ENCODE measurements around the gene CDHR3. TPM values are rescaled to one million over a fixed set of nuclear protein-coding genes. Genes with fewer than 3 reads are reported as not detected.
A peak's percentile ranks its signal among the peaks of the same experiment; 100 is the strongest.

The CDHR3 gene
- polyA plus RNA-seq, 2 donors = 0.66 to 0.88 TPM

DNA sequence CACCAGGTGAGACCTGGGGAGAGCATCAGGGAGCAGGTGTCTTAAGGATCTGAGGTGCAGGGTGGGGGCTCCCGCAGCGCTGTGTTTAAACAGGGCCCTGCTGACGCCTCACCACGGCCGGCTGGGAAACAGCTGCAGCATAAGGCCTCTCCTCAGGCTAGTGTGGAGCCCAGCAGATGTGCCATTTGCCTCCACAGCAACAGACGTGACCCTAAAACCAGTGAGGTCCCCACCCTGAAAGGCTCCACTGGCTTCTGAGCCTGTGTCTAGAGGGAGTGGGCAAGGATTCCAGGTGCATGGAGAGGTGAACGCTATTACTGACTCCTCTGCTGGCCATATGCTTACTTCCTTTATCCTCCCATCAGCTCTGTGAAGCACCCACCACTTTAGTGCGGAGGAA lies 101.3 kb downstream of the CDHR3 start:
- Histone ChIP-seq H3K27ac (ENCODE audit: low read depth in 2 of 2, low read length in 1 of 2) (peak overlapping the region; percentile 96 to 99), H3K27me3 (ENCODE audit: control insufficient read depth in 1 of 2, insufficient read depth in 2 of 2, low read length in 2 of 2) (no peaks in the 10 kb centered on the region), H3K36me3 (ENCODE audit: control insufficient read depth in 2 of 2, insufficient read depth in 2 of 2, low read length in 1 of 2) (no peaks in the 10 kb centered on the region), H3K4me3 (ENCODE audit: low read depth in 1 of 2, low read length in 2 of 2) (no peak overlapping the region), H3K4me1 (ENCODE audit: control insufficient read depth in 2 of 2, insufficient read depth in 2 of 2, low read length in 1 of 2) (peaks cover 10 to 32% of the 10 kb centered on the region in 2 donors), H3K9me3 (ENCODE audit: control insufficient read depth in 2 of 2, insufficient read depth in 1 of 2, low read depth in 1 of 2, low read length in 1 of 2) (no peaks in the 10 kb centered on the region)
- 56 to 65% methylated on average over 8 of the region's 8 CpGs for WGBS, 2 donors

DNA sequence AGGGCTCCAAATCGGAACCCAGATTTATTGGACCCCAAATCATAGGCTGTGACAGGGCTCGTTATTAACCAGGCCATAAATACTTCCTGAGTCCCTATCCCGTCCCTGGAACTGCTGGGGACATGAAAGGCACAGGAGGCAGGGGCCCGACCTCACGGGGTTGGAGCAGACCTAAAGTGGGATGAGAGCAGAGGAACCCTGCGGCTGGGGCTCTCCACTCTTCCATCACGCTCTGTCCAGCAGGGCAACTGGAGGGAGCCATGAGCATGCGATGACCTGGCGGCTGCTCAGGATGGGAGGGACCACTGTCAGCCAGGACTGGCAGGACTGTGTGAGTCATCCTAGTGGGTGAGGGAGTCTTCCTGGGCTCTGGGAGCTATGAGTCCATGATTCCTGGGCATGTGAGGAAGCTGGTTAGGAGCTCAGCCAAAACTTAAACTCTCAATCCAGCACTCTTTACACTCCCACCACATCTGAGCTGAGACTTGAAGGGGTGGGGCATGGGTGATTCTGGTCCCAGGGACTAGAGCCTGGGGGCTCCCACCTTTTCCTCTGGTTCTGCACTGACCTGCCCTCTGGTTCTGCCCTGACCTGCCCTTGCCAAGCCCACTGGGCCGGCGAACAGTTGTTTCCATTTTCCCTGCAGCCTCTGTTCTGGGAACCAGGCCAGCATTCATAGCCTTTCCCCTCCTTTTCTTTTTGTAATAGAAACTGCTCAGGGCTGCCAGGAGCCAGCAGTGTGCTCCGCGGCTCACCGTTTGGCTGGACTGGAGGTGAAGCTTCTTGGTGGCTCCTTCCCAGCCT lies 101.9 kb downstream of the CDHR3 start:
- peaks cover 10 to 31% of the 10 kb centered on the region in 2 donors for H3K4me1 ChIP-seq (ENCODE audit: control insufficient read depth in 2 of 2, insufficient read depth in 2 of 2, low read length in 1 of 2)
- 24 to 37% methylated on average over 14 of the region's 14 CpGs for WGBS, 2 donors
- H3K4me3 ChIP-seq (ENCODE audit: low read depth in 1 of 2, low read length in 2 of 2) = no peak overlapping the region

DNA sequence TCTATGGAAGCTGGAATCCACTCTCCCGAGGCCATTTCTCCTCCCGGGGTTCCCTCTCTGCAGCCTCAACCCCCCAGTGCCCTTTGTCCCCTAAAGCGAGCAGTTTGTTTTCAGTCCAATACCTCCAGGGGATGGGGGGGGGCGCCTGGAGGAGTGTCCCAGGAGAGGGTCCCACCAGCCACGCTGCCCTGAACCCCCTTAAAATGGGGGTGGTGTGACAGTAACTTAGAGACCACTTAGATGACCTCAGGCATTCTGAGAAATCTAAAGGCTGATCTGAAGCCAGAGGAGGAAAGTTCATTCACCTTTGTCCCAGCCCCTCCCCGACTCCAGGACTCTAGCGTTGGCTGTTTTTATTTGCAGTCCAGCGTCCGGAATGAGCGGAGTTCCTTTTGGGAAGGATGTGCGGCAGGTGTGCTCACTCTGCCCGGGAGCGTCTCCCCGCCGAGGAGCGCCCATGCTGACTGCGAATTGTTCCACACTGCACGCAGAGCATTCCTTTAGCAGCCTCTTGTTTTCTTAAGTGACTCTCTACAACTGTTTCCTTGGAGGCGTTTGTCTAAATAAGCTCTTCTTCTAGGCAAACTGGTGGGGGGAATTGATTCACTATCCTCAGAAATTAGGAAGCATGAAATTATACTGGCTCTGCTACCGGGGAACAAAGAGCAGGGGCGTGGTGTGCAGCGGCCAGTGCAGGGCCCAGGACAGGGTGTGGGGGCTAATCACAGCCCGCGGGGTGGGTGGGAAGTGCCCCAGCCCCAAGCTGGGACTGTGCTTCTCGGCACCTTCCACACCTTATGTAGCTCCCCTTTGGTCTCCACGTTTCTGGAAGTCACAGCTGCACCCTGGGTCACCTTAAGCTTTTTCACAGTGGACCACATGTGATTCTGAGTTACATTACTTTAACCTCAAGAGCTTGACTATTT lies 102.8 kb downstream of the CDHR3 start:
- H3K4me3 ChIP-seq (ENCODE audit: low read depth in 1 of 2, low read length in 2 of 2) = no peak overlapping the region
- WGBS, 2 donors = 26 to 29% methylated on average over 26 of the region's 26 CpGs
- no peaks in the 10 kb centered on the region for H3K27me3 ChIP-seq (ENCODE audit: control insufficient read depth in 1 of 2, insufficient read depth in 2 of 2, low read length in 2 of 2)
- no peaks in the 10 kb centered on the region for H3K36me3 ChIP-seq (ENCODE audit: control insufficient read depth in 2 of 2, insufficient read depth in 2 of 2, low read length in 1 of 2)
- no peaks in the 10 kb centered on the region for H3K9me3 ChIP-seq (ENCODE audit: control insufficient read depth in 2 of 2, insufficient read depth in 1 of 2, low read depth in 1 of 2, low read length in 1 of 2)
- H3K4me1 ChIP-seq (ENCODE audit: control insufficient read depth in 2 of 2, insufficient read depth in 2 of 2, low read length in 1 of 2) = peaks cover 10 to 35% of the 10 kb centered on the region in 2 donors
- H3K27ac ChIP-seq (ENCODE audit: low read depth in 2 of 2, low read length in 1 of 2) = peak overlapping the region; percentile 96 to 99

More for the DNA sequence above, 101.9 kb downstream of the CDHR3 start:
- Histone ChIP-seq H3K27ac (ENCODE audit: low read depth in 2 of 2, low read length in 1 of 2) (peak overlapping the region; percentile 96 to 99), H3K36me3 (ENCODE audit: control insufficient read depth in 2 of 2, insufficient read depth in 2 of 2, low read length in 1 of 2) (no peaks in the 10 kb centered on the region), H3K27me3 (ENCODE audit: control insufficient read depth in 1 of 2, insufficient read depth in 2 of 2, low read length in 2 of 2) (no peaks in the 10 kb centered on the region), H3K9me3 (ENCODE audit: control insufficient read depth in 2 of 2, insufficient read depth in 1 of 2, low read depth in 1 of 2, low read length in 1 of 2) (no peaks in the 10 kb centered on the region)

DNA sequence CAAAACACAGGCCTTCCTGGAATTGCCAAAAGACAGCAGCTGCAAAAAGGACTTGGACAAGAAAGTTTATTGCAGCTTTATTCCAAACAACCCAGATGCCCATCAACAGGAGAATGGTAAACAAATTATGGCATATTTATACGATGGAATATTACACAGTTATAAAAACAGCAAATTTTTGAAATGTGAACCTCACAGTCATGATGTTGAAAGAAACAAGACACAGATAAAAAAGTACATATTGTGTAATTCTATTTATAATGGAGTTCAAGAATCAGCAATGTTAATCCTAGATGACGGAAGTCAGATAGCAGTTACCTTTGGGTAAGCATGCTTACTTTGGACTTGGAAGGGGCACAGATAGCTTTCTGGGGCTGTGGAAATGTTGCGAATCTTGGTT lies 104.6 kb downstream of the CDHR3 start:
- H3K4me1 ChIP-seq (ENCODE audit: control insufficient read depth in 2 of 2, insufficient read depth in 2 of 2, low read length in 1 of 2) = peaks cover 10 to 32% of the 10 kb centered on the region in 2 donors
- H3K4me3 ChIP-seq (ENCODE audit: low read depth in 1 of 2, low read length in 2 of 2) = no peak overlapping the region
- WGBS, 2 donors = 63 to 97% methylated on average over 3 of the region's 3 CpGs
- H3K27ac ChIP-seq (ENCODE audit: low read depth in 2 of 2, low read length in 1 of 2) = peak overlapping the region in 1 of 2 donors; percentile 44
- no peaks in the 10 kb centered on the region for H3K9me3 ChIP-seq (ENCODE audit: control insufficient read depth in 2 of 2, insufficient read depth in 1 of 2, low read depth in 1 of 2, low read length in 1 of 2)
- no peaks in the 10 kb centered on the region for H3K36me3 ChIP-seq (ENCODE audit: control insufficient read depth in 2 of 2, insufficient read depth in 2 of 2, low read length in 1 of 2)
- H3K27me3 ChIP-seq (ENCODE audit: control insufficient read depth in 1 of 2, insufficient read depth in 2 of 2, low read length in 2 of 2) = no peaks in the 10 kb centered on the region

DNA sequence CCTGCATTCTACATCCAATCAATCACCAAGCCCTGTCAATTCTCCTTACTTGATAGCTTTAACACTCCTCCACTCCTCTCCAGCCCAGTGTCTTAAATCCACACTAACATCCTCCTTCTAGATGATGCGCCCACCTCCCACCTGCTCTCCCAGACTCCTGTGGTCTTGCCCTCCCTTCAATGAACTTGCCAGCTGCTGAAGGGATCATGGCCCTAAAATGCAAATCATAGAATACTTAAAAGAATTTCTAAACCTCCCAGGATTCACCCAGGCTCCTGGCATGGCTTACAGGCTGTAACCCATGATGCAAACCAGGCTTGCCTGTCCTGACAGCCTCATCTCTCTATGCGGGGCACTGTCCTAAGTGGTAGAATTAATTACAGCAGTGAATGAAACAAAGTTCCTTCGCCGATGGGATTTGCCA lies 105.5 kb downstream of the CDHR3 start:
- 73 to 80% methylated on average over 4 of the region's 4 CpGs for WGBS, 2 donors
- Histone ChIP-seq H3K27me3 (ENCODE audit: control insufficient read depth in 1 of 2, insufficient read depth in 2 of 2, low read length in 2 of 2) (no peaks in the 10 kb centered on the region), H3K36me3 (ENCODE audit: control insufficient read depth in 2 of 2, insufficient read depth in 2 of 2, low read length in 1 of 2) (no peaks in the 10 kb centered on the region), H3K4me1 (ENCODE audit: control insufficient read depth in 2 of 2, insufficient read depth in 2 of 2, low read length in 1 of 2) (peaks cover 10 to 32% of the 10 kb centered on the region in 2 donors), H3K4me3 (ENCODE audit: low read depth in 1 of 2, low read length in 2 of 2) (no peak overlapping the region), H3K27ac (ENCODE audit: low read depth in 2 of 2, low read length in 1 of 2) (peak overlapping the region; percentile 86 to 90), H3K9me3 (ENCODE audit: control insufficient read depth in 2 of 2, insufficient read depth in 1 of 2, low read depth in 1 of 2, low read length in 1 of 2) (no peaks in the 10 kb centered on the region)

DNA sequence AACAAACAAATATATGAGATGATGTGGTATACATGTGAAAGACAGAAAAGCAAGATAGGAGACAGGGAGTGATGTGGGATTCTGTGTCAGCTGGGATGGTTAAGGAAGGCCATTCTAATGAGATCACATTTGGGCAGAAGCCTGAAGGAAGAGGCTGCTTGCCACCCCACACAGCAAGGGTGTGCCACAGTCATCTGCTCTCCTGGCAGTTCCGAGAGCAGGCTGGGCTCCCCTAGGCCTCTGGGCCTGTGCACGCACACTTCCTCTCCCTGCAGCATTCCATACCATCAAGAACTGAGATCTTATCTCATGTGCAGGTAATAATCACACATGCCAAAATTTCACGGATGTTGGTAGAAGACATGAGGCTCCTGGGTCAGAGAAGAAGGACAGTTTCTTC lies 105.9 kb downstream of the CDHR3 start:
- Histone ChIP-seq H3K9me3 (ENCODE audit: control insufficient read depth in 2 of 2, insufficient read depth in 1 of 2, low read depth in 1 of 2, low read length in 1 of 2) (no peaks in the 10 kb centered on the region), H3K36me3 (ENCODE audit: control insufficient read depth in 2 of 2, insufficient read depth in 2 of 2, low read length in 1 of 2) (no peaks in the 10 kb centered on the region), H3K27ac (ENCODE audit: low read depth in 2 of 2, low read length in 1 of 2) (peak overlapping the region; percentile 86 to 96), H3K4me1 (ENCODE audit: control insufficient read depth in 2 of 2, insufficient read depth in 2 of 2, low read length in 1 of 2) (peaks cover 10 to 30% of the 10 kb centered on the region in 2 donors), H3K27me3 (ENCODE audit: control insufficient read depth in 1 of 2, insufficient read depth in 2 of 2, low read length in 2 of 2) (no peaks in the 10 kb centered on the region), H3K4me3 (ENCODE audit: low read depth in 1 of 2, low read length in 2 of 2) (no peak overlapping the region)
- WGBS, 2 donors = 37 to 57% methylated on average over 3 of the region's 3 CpGs

DNA sequence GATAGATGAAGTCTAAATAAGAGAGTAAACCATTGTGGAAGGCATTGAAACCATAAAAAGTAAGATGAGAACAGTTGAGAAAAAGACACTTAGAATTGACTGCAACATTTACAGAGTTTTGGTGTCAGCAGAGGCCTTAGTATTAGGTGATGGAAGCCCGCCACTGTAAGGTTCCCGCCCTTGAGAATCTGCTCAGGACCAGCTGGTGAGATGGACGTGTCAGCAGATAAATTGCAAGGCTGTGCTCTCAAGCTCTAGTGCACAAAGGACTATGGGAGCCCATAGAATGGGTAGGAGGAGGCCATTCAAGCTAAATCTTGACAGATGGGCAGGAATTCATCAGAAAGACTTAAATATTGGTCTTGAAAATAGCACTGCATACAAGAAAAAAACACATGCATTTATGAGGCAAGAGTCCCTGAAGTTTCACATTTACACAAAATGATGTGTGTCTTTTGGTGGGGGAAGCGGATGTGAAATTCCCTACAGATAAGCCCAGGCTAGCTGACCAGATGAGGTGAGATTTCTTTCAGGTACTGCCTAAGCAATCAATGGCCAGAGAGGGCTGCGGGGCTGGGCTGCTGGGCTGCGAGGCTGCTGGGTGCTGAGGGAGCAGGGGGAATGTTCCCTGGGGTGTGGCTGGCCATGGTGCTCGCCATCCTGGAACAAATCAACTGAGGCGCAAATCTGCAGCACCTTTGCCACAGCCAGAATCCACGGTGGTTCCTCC lies 106.6 kb downstream of the CDHR3 start:
- Histone ChIP-seq H3K4me3 (ENCODE audit: low read depth in 1 of 2, low read length in 2 of 2) (no peak overlapping the region), H3K36me3 (ENCODE audit: control insufficient read depth in 2 of 2, insufficient read depth in 2 of 2, low read length in 1 of 2) (no peaks in the 10 kb centered on the region), H3K4me1 (ENCODE audit: control insufficient read depth in 2 of 2, insufficient read depth in 2 of 2, low read length in 1 of 2) (peaks cover 5 to 31% of the 10 kb centered on the region in 2 donors), H3K27me3 (ENCODE audit: control insufficient read depth in 1 of 2, insufficient read depth in 2 of 2, low read length in 2 of 2) (no peaks in the 10 kb centered on the region), H3K9me3 (ENCODE audit: control insufficient read depth in 2 of 2, insufficient read depth in 1 of 2, low read depth in 1 of 2, low read length in 1 of 2) (no peaks in the 10 kb centered on the region), H3K27ac (ENCODE audit: low read depth in 2 of 2, low read length in 1 of 2) (peak overlapping the region; percentile 86 to 96)
- 58 to 62% methylated on average over 9 of the region's 9 CpGs for WGBS, 2 donors

DNA sequence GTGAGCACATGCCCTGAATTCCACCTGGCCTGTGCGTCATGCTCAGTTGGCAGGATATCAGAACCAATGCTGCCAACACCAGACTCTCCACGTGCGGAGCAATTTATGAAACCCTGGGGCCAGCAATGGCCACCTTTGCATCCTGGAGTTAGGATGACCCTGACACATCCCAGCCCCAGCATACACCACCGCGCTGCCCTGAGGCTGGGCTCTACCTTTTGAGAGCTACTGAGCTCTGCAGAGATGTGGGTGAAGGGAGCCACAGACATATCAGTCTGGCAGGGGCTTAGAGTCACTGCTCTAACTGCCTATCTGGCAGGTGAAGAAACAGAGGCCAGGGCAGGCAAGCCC lies 107.1 kb downstream of the CDHR3 start:
- WGBS, 2 donors = 52% methylated on average over 5 of the region's 5 CpGs
- peak overlapping the region; percentile 86 to 96 for H3K27ac ChIP-seq (ENCODE audit: low read depth in 2 of 2, low read length in 1 of 2)
- H3K27me3 ChIP-seq (ENCODE audit: control insufficient read depth in 1 of 2, insufficient read depth in 2 of 2, low read length in 2 of 2) = no peaks in the 10 kb centered on the region
- H3K36me3 ChIP-seq (ENCODE audit: control insufficient read depth in 2 of 2, insufficient read depth in 2 of 2, low read length in 1 of 2) = no peaks in the 10 kb centered on the region
- no peak overlapping the region for H3K4me3 ChIP-seq (ENCODE audit: low read depth in 1 of 2, low read length in 2 of 2)
- peaks cover 3 to 25% of the 10 kb centered on the region in 2 donors for H3K4me1 ChIP-seq (ENCODE audit: control insufficient read depth in 2 of 2, insufficient read depth in 2 of 2, low read length in 1 of 2)
- no peaks in the 10 kb centered on the region for H3K9me3 ChIP-seq (ENCODE audit: control insufficient read depth in 2 of 2, insufficient read depth in 1 of 2, low read depth in 1 of 2, low read length in 1 of 2)

DNA sequence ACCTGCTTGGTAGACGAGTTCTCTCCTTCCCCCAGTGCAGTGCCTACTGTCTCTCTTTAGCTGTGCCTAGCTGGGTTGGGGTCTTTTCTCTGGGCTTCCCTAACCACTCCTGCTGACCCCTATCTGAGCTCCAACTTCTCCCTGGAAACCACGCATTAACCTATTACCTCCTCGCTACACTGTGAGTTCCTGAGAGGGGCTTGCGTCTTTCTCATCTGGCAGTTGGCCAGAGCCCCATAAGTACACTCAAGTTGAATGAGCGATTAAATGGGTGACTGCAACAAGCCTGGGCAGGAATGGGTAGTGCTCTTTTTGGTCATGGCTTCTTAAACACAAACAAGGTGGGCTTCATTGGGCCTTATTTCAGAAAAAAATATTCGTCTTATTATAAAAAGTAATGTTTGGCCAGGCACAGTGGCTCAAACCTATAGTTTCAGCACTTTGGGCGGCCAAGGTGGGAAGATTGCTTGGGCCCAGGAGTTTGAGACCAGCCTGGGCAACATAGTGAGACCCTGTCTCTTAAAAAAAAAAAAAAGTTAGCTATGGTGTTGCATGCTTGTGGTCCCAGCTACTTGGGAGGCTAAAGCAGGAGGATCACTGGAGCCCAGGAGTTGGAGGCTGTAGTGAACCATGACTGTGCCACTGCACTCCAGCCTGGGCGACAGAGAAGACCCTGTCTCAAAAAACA lies 107.6 kb downstream of the CDHR3 start:
- Histone ChIP-seq H3K4me1 (ENCODE audit: control insufficient read depth in 2 of 2, insufficient read depth in 2 of 2, low read length in 1 of 2) (peaks cover 2 to 25% of the 10 kb centered on the region in 2 donors), H3K27me3 (ENCODE audit: control insufficient read depth in 1 of 2, insufficient read depth in 2 of 2, low read length in 2 of 2) (no peaks in the 10 kb centered on the region), H3K9me3 (ENCODE audit: control insufficient read depth in 2 of 2, insufficient read depth in 1 of 2, low read depth in 1 of 2, low read length in 1 of 2) (no peaks in the 10 kb centered on the region), H3K27ac (ENCODE audit: low read depth in 2 of 2, low read length in 1 of 2) (peak overlapping the region; percentile 86 to 96), H3K4me3 (ENCODE audit: low read depth in 1 of 2, low read length in 2 of 2) (no peak overlapping the region), H3K36me3 (ENCODE audit: control insufficient read depth in 2 of 2, insufficient read depth in 2 of 2, low read length in 1 of 2) (no peaks in the 10 kb centered on the region)
- 67 to 77% methylated on average over 8 of the region's 8 CpGs for WGBS, 2 donors
